ENCODE measurements around the gene SMCR8.
A peak's percentile ranks its signal among the peaks of the same experiment; 100 is the strongest.
"Not testable (repeated sequence)": the region's sequence is repeated elsewhere in the genome, so short reads cannot be mapped to it uniquely, and the experiment has no call there.

Gene SMCR8

DNA sequence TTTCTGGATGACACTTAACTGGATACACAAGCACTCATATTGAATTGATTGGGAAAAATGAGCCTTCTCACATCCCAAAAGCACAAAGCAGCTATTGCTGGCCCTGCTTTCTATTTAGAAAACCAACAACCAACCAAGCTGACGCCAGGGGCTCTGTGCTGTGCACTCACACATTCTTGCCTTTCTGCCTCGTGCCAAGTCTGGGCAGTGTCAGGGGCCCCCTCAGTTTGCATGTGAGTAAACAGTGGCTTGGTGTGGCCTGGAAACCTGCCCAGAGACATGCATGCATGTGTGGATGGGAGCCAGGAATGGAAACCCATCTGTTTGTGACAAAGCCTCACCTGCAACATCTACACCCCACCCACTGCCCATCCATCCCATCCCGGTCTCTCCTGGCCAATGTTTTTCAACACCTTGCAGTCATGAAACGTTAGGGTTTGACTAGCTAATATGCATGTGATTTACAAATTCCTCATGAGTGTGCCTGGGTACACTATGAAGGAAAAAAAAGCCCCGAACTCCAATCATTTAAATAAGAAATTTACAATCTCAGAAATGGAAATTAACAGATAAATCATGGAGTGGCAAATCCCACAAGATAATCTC lies 34.2 kb upstream of the SMCR8 start:
- TF ChIP-seq Cebpa-rat (IDR thresholded peaks at IDR 0.05): no peak
- Histone ChIP-seq H3K27ac (no peak overlapping the region), H3K9me3 (replicated peaks in 1 of 11) (no peaks in the 10 kb centered on the region), H3K4me3 (no peak overlapping the region), H3K27me3 (no peaks in the 10 kb centered on the region), H4K20me1 (peaks cover 0 to 84% (median 36%) of the 10 kb centered on the region in 11 experiments; a peak in 17 of 22 replicates), H3K9ac (no peak overlapping the region), H3K4me2 (no peak overlapping the region), H3K36me3 (peaks cover 99 to 100% (median 100%) of the 10 kb centered on the region in 11 experiments), H3K4me1 (no peaks in the 10 kb centered on the region)

- Histone ChIP-seq H3K36me3 (peaks cover 99 to 100% (median 100%) of the 10 kb centered on the region in 11 experiments), H3K4me1 (no peaks in the 10 kb centered on the region), H3K4me3 (no peak overlapping the region), H3K9ac (no peak overlapping the region), H3K9me3 (replicated peaks in 1 of 11) (no peaks in the 10 kb centered on the region), H4K20me1 (peaks cover 0 to 81% (median 34%) of the 10 kb centered on the region in 11 experiments; a peak in 17 of 22 replicates), H3K27me3 (no peaks in the 10 kb centered on the region), H3K4me2 (no peak overlapping the region), H3K27ac (no peak overlapping the region)
- no peak for TF ChIP-seq Cebpa-rat (IDR thresholded peaks at IDR 0.05)
Observed at GRCh38 chr17:18281788-18282187, 33.3 kb upstream of the SMCR8 start.

DNA sequence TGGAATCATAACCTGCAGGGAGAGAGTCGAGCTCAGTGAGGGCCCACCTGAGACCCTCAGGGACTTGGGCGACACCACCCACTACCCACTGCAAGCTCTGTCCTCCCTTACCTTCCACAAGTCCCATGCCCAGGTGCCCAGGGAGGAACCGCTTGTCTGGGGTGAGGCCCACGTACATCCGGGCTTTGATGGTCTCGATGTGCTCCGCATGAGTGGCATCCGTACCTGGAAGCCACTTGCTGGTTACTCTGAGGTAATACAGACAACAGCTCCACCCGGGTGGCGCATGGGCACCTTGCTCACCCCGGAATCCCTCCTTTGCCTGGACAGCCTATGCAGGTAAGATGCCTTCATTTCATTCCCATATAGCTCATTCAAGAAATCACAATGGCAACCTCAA lies 29.8 kb upstream of the SMCR8 start:
- Histone ChIP-seq H3K9me3 (replicated peaks in 1 of 11) (no peaks in the 10 kb centered on the region), H4K20me1 (peaks cover 0 to 63% (median 20%) of the 10 kb centered on the region in 11 experiments; a peak in 16 of 22 replicates), H3K27me3 (no peaks in the 10 kb centered on the region), H3K9ac (no peak overlapping the region), H3K27ac (no peak overlapping the region), H3K36me3 (peaks cover 97 to 100% (median 98%) of the 10 kb centered on the region in 11 experiments), H3K4me2 (no peak overlapping the region), H3K4me1 (no peaks in the 10 kb centered on the region), H3K4me3 (no peak overlapping the region)
- TF ChIP-seq Cebpa-rat (IDR thresholded peaks at IDR 0.05): no peak

DNA sequence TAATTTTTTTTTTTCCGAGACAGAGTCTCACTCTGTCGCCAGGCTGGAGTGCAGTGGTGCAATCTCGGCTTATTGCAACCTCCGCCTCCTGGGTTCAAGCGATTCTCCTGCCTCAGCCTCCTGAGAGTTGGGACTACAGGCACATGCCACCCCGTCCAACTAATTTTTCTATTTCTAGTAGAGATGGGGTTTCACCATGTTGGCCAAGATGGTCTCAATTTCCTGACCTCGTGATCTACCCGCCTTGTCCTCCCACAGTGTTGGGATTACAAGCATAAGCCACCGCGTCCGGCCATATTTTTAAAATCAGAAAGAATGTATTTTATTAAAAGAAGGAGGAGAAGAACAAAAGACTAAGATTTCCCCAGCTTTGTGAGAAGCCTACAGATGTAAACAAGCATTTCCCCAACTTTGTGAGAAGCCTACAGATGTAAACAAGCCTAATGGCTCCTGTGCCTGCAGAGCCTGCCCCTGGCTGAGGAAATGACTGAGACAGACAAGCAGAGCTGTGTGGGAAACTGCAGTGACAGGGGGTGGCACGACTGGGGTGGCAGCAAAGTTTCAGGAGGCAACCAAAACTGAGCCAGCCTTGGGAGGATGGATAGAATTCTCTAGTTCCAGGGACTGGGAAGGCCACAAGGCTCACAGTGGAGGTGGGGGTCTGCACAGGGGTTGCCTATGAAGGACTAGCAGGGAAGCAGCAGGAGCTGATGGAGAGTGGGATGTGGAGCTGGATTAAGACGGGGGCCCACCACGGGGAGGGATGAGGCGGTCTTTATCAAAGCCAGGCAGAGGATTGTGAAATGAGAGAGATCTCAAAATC lies 23.2 kb upstream of the SMCR8 start:
- Histone ChIP-seq H3K9ac (no peak overlapping the region; a peak in 2 of 22 replicates), H3K4me2 (no peak overlapping the region), H3K27ac (peak overlapping the region in 2 of 11 experiments; percentile 20 to 22; a peak in 3 of 22 replicates), H3K9me3 (replicated peaks in 1 of 11) (no peaks in the 10 kb centered on the region), H3K36me3 (peaks cover 79 to 100% (median 97%) of the 10 kb centered on the region in 11 experiments), H3K27me3 (no peaks in the 10 kb centered on the region), H4K20me1 (peaks cover 0 to 18% (median 6%) of the 10 kb centered on the region in 11 experiments; a peak in 6 of 22 replicates), H3K4me3 (no peak overlapping the region), H3K4me1 (peaks cover 0 to 11% (median 7%) of the 10 kb centered on the region in 10 experiments; a peak in 13 of 20 replicates)
- TF ChIP-seq Cebpa-rat (IDR thresholded peaks at IDR 0.05): no peak

DNA sequence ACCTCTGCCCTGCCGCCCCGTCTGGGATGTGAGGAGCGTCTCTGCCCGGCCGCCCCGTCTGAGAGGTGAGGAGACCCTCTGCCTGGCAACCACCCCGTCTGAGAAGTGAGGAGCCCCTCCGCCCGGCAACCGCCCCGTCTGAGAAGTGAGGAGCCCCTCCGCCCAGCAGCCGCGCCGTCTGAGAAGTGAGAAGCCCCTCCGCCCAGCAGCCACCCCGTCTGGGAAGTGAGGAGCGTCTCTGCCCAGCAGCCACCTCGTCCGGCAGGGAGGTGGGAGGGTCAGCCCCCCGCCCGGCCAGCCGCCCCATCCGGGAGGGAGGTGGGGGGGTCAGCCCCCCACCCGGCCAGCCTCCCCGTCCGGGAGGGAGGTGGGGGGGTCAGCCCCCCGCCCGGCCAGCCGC lies 17.0 kb upstream of the SMCR8 start:
- not testable (repeated sequence) for H3K4me2 ChIP-seq; H3K4me3 ChIP-seq; H3K9ac ChIP-seq; H3K27me3 ChIP-seq; H3K9me3 ChIP-seq (replicated peaks in 1 of 11)
- Histone ChIP-seq H3K27ac (peak overlapping the region in 3 of 11 experiments; percentile 22 to 53 (median 50); a peak in 4 of 22 replicates), H3K4me1 (peaks cover 0 to 42% (median 18%) of the 10 kb centered on the region in 10 experiments; a peak in 13 of 20 replicates), H4K20me1 (peaks cover 0 to 20% (median 0%) of the 10 kb centered on the region in 11 experiments; a peak in 8 of 22 replicates), H3K36me3 (peaks cover 64 to 87% (median 81%) of the 10 kb centered on the region in 11 experiments)

- Histone ChIP-seq H3K4me3 (no peak overlapping the region), H3K9me3 (replicated peaks in 1 of 11) (no peaks in the 10 kb centered on the region), H3K9ac (peak overlapping the region in 4 of 11 experiments; percentile 5 to 55 (median 34); a peak in 5 of 22 replicates), H3K36me3 (peaks cover 71 to 87% (median 81%) of the 10 kb centered on the region in 11 experiments), H3K27me3 (no peaks in the 10 kb centered on the region), H3K4me1 (peaks cover 0 to 42% (median 18%) of the 10 kb centered on the region in 10 experiments; a peak in 13 of 20 replicates), H3K27ac (peak overlapping the region in 5 of 11 experiments; percentile 6 to 69 (median 62); a peak in 9 of 22 replicates), H3K4me2 (peak overlapping the region in 4 of 11 experiments; percentile 47 to 62 (median 54); a peak in 7 of 22 replicates), H4K20me1 (peaks cover 0 to 29% (median 6%) of the 10 kb centered on the region in 11 experiments; a peak in 13 of 22 replicates)
- no peak for TF ChIP-seq Cebpa-rat (IDR thresholded peaks at IDR 0.05)
Observed at GRCh38 chr17:18300725-18301480, 14.2 kb upstream of the SMCR8 start.

DNA sequence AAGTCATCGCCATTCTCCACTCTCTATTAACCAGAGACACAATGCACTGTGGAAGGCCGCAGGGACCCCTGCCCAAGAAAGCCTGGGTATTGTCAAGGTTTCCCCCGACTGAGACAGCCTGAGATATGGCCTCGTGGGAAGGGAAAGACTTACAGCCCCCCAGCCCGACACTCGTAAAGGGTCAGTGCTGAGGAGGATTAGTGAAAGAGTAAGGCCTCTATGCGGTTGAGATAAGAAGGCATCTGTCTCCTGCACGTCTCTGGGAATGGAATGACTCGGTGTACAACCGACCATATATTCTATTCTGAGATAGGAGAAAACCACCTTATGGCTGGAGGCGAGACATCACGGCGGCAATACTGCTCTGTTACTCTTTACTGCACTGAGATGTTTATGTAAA lies 11.9 kb upstream of the SMCR8 start:
- H3K9ac ChIP-seq; H3K27me3 ChIP-seq; H3K4me2 ChIP-seq; H3K27ac ChIP-seq; H3K4me3 ChIP-seq; H3K9me3 ChIP-seq (replicated peaks in 1 of 11): not testable (repeated sequence)
- Histone ChIP-seq H3K4me1 (peaks cover 0 to 25% (median 6%) of the 10 kb centered on the region in 10 experiments; a peak in 10 of 20 replicates), H3K36me3 (peaks cover 93 to 95% (median 94%) of the 10 kb centered on the region in 11 experiments), H4K20me1 (peaks cover 0 to 44% (median 12%) of the 10 kb centered on the region in 11 experiments; a peak in 15 of 22 replicates)

GRCh38 chr17:18309202-18309601 lies 5.9 kb upstream of the SMCR8 start:
- Histone ChIP-seq H3K4me2 (no peak overlapping the region), H3K36me3 (peaks cover 77 to 94% (median 87%) of the 10 kb centered on the region in 11 experiments), H4K20me1 (peaks cover 25 to 85% (median 58%) of the 10 kb centered on the region in 11 experiments; a peak in 20 of 22 replicates), H3K27ac (no peak overlapping the region), H3K9me3 (replicated peaks in 1 of 11) (no peaks in the 10 kb centered on the region), H3K4me1 (peaks cover 17 to 34% (median 24%) of the 10 kb centered on the region in 10 experiments), H3K4me3 (no peak overlapping the region), H3K9ac (no peak overlapping the region), H3K27me3 (no peaks in the 10 kb centered on the region)
- TF ChIP-seq Cebpa-rat (IDR thresholded peaks at IDR 0.05): no peak
